ENCODE measurements around the gene CAPNS2. TPM values are rescaled to one million over a fixed set of nuclear protein-coding genes. Genes with fewer than 3 reads are reported as not detected.

CAPNS2 gene
- under 1 TPM in 2 of 6 donors, not detected in 4; 0.19 to 0.32 TPM for total RNA-seq
- polyA plus RNA-seq = not detected

- no peak within 1 kb of the TSS for H3K27ac ChIP-seq
- FAIRE-seq = no peak
- no peaks in the 10 kb centered on the region for H3K36me3 ChIP-seq
- no peak for DNase-seq
- no peak within 1 kb of the TSS for H3K4me3 ChIP-seq
- H3K4me1 ChIP-seq = no peaks in the 10 kb centered on the region
- TF ChIP-seq CTCF (IDR thresholded peaks at IDR 0.05) = no peak
- no peaks in the 10 kb centered on the region for H3K27me3 ChIP-seq
- 94 to 97% methylated on average over 9 of the region's 9 CpGs for WGBS, 2 donors
- intact Hi-C loops (cut with DNase I) = no loop called here
- no peaks in the 10 kb centered on the region for H3K9me3 ChIP-seq
- ATAC-seq = no peak
Measured at GRCh38 chr16:55566432-55567175, at the start of gene CAPNS2. CAPNS2 (plus strand) TSS chr16:55566684; CDS start chr16:55566757, 73 bp downstream.

GRCh38 chr16:55521792-55522191 is 44.7 kb upstream of the CAPNS2 start:
- H3K27ac ChIP-seq = no peak overlapping the region
- no peaks in the 10 kb centered on the region for H3K4me1 ChIP-seq
- intact Hi-C loops (cut with DNase I) = no loop called here
- WGBS, 2 donors = 0% methylated on average over 1 of the region's 1 CpG
- DNase-seq (no peak), FAIRE-seq (no peak), ATAC-seq (no peak)
- H3K9me3 ChIP-seq = no peaks in the 10 kb centered on the region
- H3K36me3 ChIP-seq = no peaks in the 10 kb centered on the region
- no peak for TF ChIP-seq CTCF (IDR thresholded peaks at IDR 0.05)
- no peaks in the 10 kb centered on the region for H3K27me3 ChIP-seq
- H3K4me3 ChIP-seq = no peak overlapping the region

GRCh38 chr16:55526441-55526840 is 40.0 kb upstream of the CAPNS2 start:
- FAIRE-seq = no peak
- no peak overlapping the region for H3K27ac ChIP-seq
- TF ChIP-seq CTCF (IDR thresholded peaks at IDR 0.05) = no peak
- H3K4me1 ChIP-seq = no peaks in the 10 kb centered on the region
- peaks cover 0 to 1% (median 0%) of the 10 kb centered on the region in 4 donors for H3K27me3 ChIP-seq
- WGBS, 2 donors = 22 to 31% methylated on average over 2 of the region's 2 CpGs
- no peak for ATAC-seq
- no peak overlapping the region for H3K4me3 ChIP-seq
- no peak for DNase-seq
- intact Hi-C loops (cut with DNase I) = no loop called here
- H3K36me3 ChIP-seq = peaks cover 0 to 4% (median 0%) of the 10 kb centered on the region in 3 donors
- no peaks in the 10 kb centered on the region for H3K9me3 ChIP-seq

- Histone ChIP-seq H3K4me3 (no peak overlapping the region), H3K27me3 (peaks cover 0 to 4% (median 0%) of the 10 kb centered on the region in 4 donors), H3K4me1 (no peaks in the 10 kb centered on the region), H3K27ac (no peak overlapping the region), H3K9me3 (no peaks in the 10 kb centered on the region), H3K36me3 (peaks cover 0 to 4% (median 0%) of the 10 kb centered on the region in 3 donors)
- no peak for DNase-seq
- FAIRE-seq = no peak
- ATAC-seq = no peak
- intact Hi-C loops (cut with DNase I) = no loop called here
- no peak for TF ChIP-seq CTCF (IDR thresholded peaks at IDR 0.05)
Measured at GRCh38 chr16:55527885-55528284, 38.6 kb upstream of the CAPNS2 start.

GRCh38 chr16:55529018-55529417 is 37.5 kb upstream of the CAPNS2 start:
- no peak for FAIRE-seq

More at GRCh38 chr16:55529018-55529417, 37.5 kb upstream of the CAPNS2 start:
- intact Hi-C loops (cut with DNase I) = no loop called here
- WGBS, 2 donors = 76 to 77% methylated on average over 2 of the region's 2 CpGs
- Histone ChIP-seq H3K9me3 (no peaks in the 10 kb centered on the region), H3K4me1 (no peaks in the 10 kb centered on the region), H3K27ac (no peak overlapping the region), H3K4me3 (no peak overlapping the region), H3K27me3 (peaks cover 0 to 4% (median 0%) of the 10 kb centered on the region in 4 donors), H3K36me3 (peaks cover 0 to 4% (median 0%) of the 10 kb centered on the region in 3 donors)
- DNase-seq = no peak
- no peak for TF ChIP-seq CTCF (IDR thresholded peaks at IDR 0.05)
- ATAC-seq = no peak

All from pancreas (tissue), 10 donors.